ENCODE results near the gene MIOX.
"Not testable (repeated sequence)": the region's sequence is repeated elsewhere in the genome, so short reads cannot be mapped to it uniquely, and the experiment has no call there.

Gene MIOX

GRCh38 chr22:50531546-50531961 lies 44.9 kb downstream of the MIOX start:
- FAIRE-seq: no peak

GRCh38 chr22:50531962-50532674 lies 45.5 kb downstream of the MIOX start:
- no peak for FAIRE-seq

- FAIRE-seq: no peak
Measured at GRCh38 chr22:50532824-50533796, 46.5 kb downstream of the MIOX start.

- FAIRE-seq: not testable (repeated sequence)
Measured at GRCh38 chr22:50533856-50534711, 47.4 kb downstream of the MIOX start.

- no peak for FAIRE-seq
Measured at GRCh38 chr22:50535113-50535512, 48.5 kb downstream of the MIOX start.

- no peak for FAIRE-seq
Measured at GRCh38 chr22:50536226-50536625, 49.6 kb downstream of the MIOX start.

GRCh38 chr22:50537765-50538164 lies 51.1 kb downstream of the MIOX start:
- no peak for FAIRE-seq
